HG03060 (cell line): ENCODE results near the gene TMEFF2.

ENCODE experiments used
- ATAC-seq: cut with Tn5 transposase; IDR thresholded peaks from one replicate; pipeline ENCODE4 v1.9.1; 2021; ENCODE audit warnings: low read depth, moderate number of reproducible peaks; ENCODE audit not compliant: unreplicated experiment

The TMEFF2 gene

DNA sequence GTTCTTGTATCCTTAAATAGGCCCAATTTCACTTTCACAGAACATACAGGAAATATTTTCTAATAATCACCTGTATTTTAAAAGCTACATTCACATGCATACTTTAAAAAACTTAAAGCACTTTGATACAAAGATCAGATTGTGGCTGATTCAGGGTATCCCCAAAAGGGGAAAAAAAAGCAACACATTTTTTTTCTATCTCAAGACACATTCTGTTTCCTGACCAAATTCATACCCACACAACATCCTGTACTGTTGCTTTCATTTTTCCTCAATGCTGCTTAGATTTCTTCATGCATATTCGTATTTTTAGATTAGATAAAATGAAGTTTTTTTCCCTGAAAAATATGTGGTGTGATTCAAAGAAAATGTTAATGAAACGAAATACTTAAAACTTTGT is 122.5 kb downstream of the TMEFF2 start:
- ATAC-seq, result no peak

DNA sequence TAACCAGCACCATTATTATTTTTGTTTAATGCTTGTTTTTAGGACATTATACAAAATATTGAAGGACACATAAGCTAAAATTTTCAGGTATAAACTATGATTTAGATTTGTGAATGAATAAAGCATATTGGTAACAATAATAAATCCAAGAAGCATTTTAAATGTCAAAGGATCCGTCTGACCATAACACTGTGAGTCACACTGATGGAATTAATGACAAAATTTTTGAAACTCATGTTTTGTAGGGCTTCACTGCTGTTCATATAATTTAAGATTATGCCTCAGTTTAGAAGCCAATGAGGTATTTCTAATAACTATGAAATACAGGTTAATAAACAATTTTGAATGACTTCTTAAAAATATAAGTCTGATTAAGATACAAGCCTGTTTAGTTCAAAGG is 124.6 kb downstream of the TMEFF2 start:
- ATAC-seq, result no peak

- no peak for ATAC-seq
These were observed 125.3 kb downstream of the TMEFF2 start for GRCh38 chr2:192069417-192069816.

DNA sequence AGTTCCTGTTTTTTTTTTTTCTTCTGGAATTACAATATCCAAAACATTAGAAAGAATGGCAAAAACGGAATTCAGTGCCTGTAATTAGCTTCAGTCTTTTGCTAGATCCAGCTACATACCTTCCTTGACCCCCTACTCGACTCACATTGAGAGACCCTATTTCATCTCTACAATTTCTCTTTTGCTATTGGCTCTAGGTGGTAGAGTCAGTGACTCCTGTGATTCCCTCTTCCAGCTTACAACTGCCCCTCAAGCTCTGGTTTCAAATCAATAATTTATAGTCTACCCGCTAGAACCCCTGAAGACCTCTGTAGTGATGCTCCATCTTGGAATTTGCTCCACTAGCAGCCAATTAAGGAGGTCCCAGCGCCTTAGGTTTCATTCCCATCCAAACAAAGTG is 125.8 kb downstream of the TMEFF2 start:
- ATAC-seq, result no peak

GRCh38 chr2:192067631-192068030 is 127.1 kb downstream of the TMEFF2 start:
- ATAC-seq, result no peak

DNA sequence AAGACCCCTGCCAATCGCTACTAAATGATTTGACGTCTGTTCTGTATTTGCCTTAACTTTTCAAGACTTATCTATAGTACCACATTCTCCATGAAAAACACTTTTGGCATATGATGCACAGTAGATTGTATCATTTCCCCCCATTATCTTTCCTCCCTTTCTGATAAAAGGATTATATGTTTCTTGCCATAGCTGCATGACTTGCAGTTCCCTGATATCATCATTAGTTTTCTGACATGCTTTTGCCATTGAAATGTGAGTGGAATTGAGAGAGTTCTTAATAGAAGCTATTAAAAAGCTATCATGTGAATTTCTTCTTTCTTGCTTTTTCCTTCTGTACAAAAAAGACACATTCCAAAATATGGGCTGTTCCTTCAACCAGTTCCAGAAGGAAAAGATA is 130.3 kb downstream of the TMEFF2 start:
- ATAC-seq, result no peak

GRCh38 chr2:192060161-192060560 is 134.6 kb downstream of the TMEFF2 start:
- no peak for ATAC-seq

- ATAC-seq, result no peak
These were observed 135.5 kb downstream of the TMEFF2 start for GRCh38 chr2:192059266-192059665.

- no peak for ATAC-seq
These were observed 140.8 kb downstream of the TMEFF2 start for GRCh38 chr2:192053921-192054320.

GRCh38 chr2:192051533-192051932 is 143.2 kb downstream of the TMEFF2 start:
- no peak for ATAC-seq

- ATAC-seq, result no peak
These were observed 145.4 kb downstream of the TMEFF2 start for GRCh38 chr2:192049362-192049761.

DNA sequence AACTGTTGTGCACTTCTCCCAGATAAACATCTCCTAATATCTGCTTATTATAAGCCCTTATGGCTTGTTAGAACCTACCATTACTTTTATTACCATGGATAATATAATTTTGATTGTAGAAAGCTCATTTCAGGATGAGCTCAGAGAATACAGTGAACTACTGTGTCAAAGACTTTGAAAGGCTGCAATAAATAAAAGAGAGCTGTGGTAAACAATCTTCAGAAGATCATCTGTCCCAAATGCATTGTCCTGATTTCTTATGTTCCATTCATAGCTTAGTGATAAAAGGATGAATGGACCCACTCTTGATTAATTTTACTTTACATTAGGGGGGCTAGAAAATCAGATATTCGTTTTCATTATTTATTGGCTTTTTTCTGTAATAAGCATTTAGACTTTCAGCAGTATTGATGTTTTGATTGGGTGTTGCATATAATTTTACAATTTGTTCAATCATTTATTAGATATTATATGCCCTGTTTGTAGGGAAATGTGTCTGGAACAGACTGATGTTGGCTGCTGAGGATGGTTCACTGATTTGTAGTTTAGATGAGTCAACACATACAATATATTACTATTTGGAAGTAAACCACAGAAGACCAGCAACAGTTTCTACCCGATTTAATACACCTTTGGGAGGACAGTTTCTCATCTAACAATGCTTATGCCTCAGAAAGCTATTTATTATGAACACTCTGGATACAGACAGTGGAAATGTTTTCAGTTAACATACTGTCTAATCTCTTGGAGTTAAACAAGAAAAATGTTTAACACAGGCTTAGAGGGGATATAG is 147.2 kb downstream of the TMEFF2 start:
- ATAC-seq, result no peak

DNA sequence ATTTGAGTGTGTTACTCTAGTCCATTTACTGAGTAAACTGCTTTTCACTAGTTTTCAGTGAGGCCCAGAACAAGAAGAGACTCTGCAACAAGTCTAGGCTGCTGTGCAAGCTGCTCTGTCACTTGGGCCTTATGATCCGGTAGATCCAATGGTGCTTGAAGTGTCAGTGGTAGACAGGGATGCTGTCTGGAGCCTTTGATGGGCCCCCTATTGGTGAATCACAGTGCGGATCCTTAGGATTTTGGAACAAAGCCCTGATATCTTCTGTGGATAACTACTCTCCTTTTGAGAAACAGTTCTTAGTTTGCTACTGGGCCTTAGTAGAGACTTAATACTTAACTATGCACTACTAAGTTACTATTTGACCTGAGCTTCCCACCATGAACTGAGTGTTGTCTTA is 150.2 kb downstream of the TMEFF2 start:
- ATAC-seq, result no peak

- no peak for ATAC-seq
These were observed 151.4 kb downstream of the TMEFF2 start for GRCh38 chr2:192043216-192043870.

- no peak for ATAC-seq
These were observed 152.6 kb downstream of the TMEFF2 start for GRCh38 chr2:192042126-192042525.

DNA sequence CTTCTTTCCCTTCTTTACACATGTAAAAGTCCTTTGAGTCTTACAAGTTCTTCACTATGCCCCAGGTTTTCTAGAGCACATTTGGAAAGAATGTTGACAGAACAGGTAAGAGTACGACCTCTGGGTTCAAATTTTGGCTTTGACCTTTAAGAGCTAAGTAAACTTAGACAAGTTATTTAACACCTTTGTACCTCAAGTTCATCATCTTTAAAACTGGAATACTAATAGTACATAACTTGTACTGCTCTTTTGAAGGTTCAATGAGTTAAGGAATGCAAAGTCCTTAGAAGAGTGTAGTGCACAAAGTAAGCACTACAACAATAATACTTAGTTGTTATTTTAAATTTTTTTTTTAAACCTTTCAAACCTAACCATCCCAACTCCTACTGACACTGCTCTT is 156.6 kb downstream of the TMEFF2 start:
- ATAC-seq, result no peak

DNA sequence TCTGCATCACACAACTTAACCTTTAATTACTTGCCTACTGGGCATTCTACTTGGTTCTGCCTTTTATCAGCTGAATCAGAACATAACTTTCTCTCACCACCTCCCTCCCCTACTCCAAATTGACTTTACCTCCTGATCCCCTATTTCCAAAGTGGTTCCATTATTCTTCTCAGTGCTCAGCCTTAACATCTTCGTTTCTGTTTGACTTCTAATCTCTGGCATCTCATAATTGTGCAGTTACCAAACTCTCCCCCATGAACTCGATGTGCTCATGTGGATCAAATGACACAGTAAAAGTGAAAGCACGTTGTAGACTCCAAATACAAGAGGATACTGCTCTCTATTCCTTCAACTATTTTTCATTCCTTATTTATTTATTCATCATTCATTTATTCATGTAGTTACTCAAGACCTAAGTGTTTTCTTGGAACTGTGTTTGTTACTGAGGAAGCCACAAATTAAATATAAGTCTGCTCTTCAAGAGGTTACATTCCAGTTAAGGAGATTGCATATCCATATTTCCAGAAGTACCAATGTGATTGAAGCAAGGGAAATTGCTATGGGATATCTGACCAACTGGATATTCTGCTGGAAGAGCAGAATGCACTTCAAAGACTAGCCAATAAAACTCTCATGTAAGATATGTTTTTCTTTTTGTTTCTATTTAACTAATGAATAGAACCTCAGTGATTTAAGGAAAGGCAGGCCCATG is 158.8 kb downstream of the TMEFF2 start:
- no peak for ATAC-seq

GRCh38 chr2:192030856-192031255 is 163.9 kb downstream of the TMEFF2 start:
- no peak for ATAC-seq

DNA sequence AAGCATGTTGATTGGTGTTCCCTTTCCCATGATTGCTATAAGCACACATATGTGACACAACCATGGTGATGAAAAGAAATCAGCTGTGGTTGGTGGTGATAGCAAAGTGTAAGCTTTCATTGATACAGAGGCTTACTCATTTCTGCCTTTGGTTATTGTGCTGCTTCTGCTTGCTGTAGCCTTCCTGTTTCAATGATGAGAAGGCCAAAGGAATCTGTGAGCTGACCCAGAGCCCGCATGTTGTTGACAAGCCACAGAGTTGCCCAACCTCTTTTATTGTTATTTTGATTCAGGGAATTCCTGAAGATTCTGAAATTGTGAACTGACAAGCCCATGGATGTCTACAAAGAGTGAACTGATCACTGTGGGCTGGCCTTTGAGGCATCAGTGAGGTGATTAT is 164.4 kb downstream of the TMEFF2 start:
- no peak for ATAC-seq

DNA sequence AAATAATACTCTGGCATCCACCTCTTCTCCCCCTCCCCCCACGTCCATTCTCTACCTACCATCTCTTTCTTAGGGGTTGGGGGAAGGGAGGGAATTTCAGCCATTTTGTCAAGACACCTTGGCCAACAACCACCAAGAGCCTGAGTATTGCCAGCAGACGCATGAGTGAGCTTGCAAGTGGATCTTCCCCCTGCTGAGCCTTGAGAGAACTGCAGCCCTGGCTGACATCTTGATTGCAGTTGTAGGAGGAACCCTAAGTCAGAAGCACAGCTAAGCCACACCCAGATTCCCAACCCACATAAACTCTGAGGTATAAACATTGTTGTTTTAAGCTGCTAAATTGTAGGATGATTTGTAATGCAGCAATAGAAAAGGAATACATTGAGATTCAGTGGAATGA is 165.6 kb downstream of the TMEFF2 start:
- ATAC-seq, result peak; percentile 68

DNA sequence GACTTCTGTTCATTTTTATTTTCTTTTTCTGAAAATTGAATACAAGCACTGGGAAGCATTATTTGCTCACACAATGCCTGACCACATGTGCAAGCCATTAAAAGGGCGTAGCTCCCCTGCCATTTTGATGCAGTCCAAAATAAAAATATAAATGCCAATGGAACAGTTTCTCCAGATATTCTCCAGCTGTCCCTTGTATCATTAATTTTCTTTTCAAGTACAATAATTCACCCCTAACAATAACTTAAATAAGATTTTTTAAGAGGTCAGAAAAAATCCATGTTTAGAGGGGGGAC is 168.0 kb downstream of the TMEFF2 start:
- no peak for ATAC-seq
